ENCODE measurements around the gene FAM241B. TPM values are rescaled to one million over a fixed set of nuclear protein-coding genes. Genes with fewer than 3 reads are reported as not detected.
A peak's percentile ranks its signal among the peaks of the same experiment; 100 is the strongest.

FAM241B gene
- polyA plus RNA-seq, 1 of the 3 experiments (the other 2 are of a cell fraction), result 16.0 TPM

GRCh38 chr10:69639291-69640195 is 9.5 kb downstream of the FAM241B start:
- peak; percentile 81 for DNase-seq

GRCh38 chr10:69640196-69640980 is 10.3 kb downstream of the FAM241B start:
- Histone ChIP-seq H3K4me1 (ENCODE audit: control insufficient read depth in 1 of 2, insufficient read depth in 2 of 2, low read depth in 1 of 2, low read length in 1 of 2) (peaks cover 0 to 5% of the 10 kb centered on the region in 2 experiments; a peak in 1 of 4 replicates), H3K27ac (ENCODE audit: low read depth in 2 of 2, low read length in 1 of 2) (no peak overlapping the region), H4K20me1 (ENCODE audit: insufficient read depth) (no peaks in the 10 kb centered on the region), H3K4me2 (no peak overlapping the region), H3K36me3 (replicated peaks in 1 of 2; ENCODE audit: control insufficient read depth in 1 of 2, insufficient read depth in 2 of 2, low read length in 1 of 2) (no peaks in the 10 kb centered on the region), H3K27me3 (ENCODE audit: insufficient read depth) (no peaks in the 10 kb centered on the region), H3K79me2 (ENCODE audit: insufficient read depth) (no peaks in the 10 kb centered on the region), H3K9ac (no peak overlapping the region), H2AFZ (ENCODE audit: low read depth) (no peak overlapping the region), H3K9me3 (no peaks in the 10 kb centered on the region), H3F3A (replicated peaks; ENCODE audit: insufficient read depth) (peaks cover 8% of the 10 kb centered on the region), H3K9me2 (no peaks in the 10 kb centered on the region), H3K4me3 (ENCODE audit: low read depth in 2 of 2, low read length in 1 of 2) (no peak overlapping the region)
- DNase-seq, result no peak
- ChIA-PET CTCF (interaction anchor here (0.8 to 22.1 kb wide), 10 partner anchors 17 to 274 kb away, joined by 3 to 571 read pairs (median 6); no protein-coding TSS in a partner anchor), POLR2A (no interaction called here)
- 40% methylated on average over 9 of the region's 9 CpGs for WGBS (ENCODE audit: low lambda C conversion rate)
- TF ChIP-seq USF1 (IDR thresholded peaks at IDR 0.05; ENCODE audit: borderline replicate concordance, low read depth) (no peak), ELF1 (IDR thresholded peaks at IDR 0.05) (no peak), REST (IDR thresholded peaks at IDR 0.05; ENCODE audit: low read depth, low read length) (no peak), FOSL2 (IDR thresholded peaks at IDR 0.05; ENCODE audit: borderline replicate concordance, low read depth) (no peak), RFX5 (IDR thresholded peaks at IDR 0.05; ENCODE audit: low read length) (no peak), TCF12 (IDR thresholded peaks at IDR 0.05) (no peak), NRF1 (IDR thresholded peaks at IDR 0.05; ENCODE audit: low read depth, low read length) (no peak), GATA2 (CRISPR knock-in tag; IDR thresholded peaks at IDR 0.05) (no peak), MAX (IDR thresholded peaks at IDR 0.05; ENCODE audit: low read depth) (no peak), JUND (IDR thresholded peaks at IDR 0.05) (no peak), POLR2AphosphoS5 (IDR thresholded peaks at IDR 0.05; ENCODE audit: low read depth, low read length) (no peak), NFIC (IDR thresholded peaks at IDR 0.05; ENCODE audit: borderline replicate concordance) (no peak)

More at GRCh38 chr10:69639291-69640195, 9.5 kb downstream of the FAM241B start:
- 35% methylated on average over 10 of the region's 11 CpGs for WGBS (ENCODE audit: low lambda C conversion rate)
- peak overlapping the region; percentile 64; the same call in 1 of the 2 replicates for H3K4me2 ChIP-seq
- no peaks in the 10 kb centered on the region for H3K36me3 ChIP-seq (replicated peaks in 1 of 2; ENCODE audit: control insufficient read depth in 1 of 2, insufficient read depth in 2 of 2, low read length in 1 of 2)
- H3K4me1 ChIP-seq (ENCODE audit: control insufficient read depth in 1 of 2, insufficient read depth in 2 of 2, low read depth in 1 of 2, low read length in 1 of 2), result no peaks in the 10 kb centered on the region; a peak in 1 of 4 replicates
- ChIA-PET CTCF (interaction anchor here (0.6 to 22.1 kb wide), 32 partner anchors 8 to 288 kb away, joined by 3 to 571 read pairs (median 4); partner anchors contain the start of gene COL13A1), POLR2A (no interaction called here)
- H3F3A ChIP-seq (replicated peaks; ENCODE audit: insufficient read depth), result peaks cover 8% of the 10 kb centered on the region
- no peaks in the 10 kb centered on the region for H3K9me2 ChIP-seq
- peak overlapping the region in 1 of 2 experiments; percentile 48; a peak in 1 of 4 replicates for H3K4me3 ChIP-seq (ENCODE audit: low read depth in 2 of 2, low read length in 1 of 2)
- H4K20me1 ChIP-seq (ENCODE audit: insufficient read depth), result no peaks in the 10 kb centered on the region
- no peaks in the 10 kb centered on the region for H3K79me2 ChIP-seq (ENCODE audit: insufficient read depth)
- no peaks in the 10 kb centered on the region for H3K27me3 ChIP-seq (ENCODE audit: insufficient read depth)
- no peaks in the 10 kb centered on the region for H3K9me3 ChIP-seq
- no peak overlapping the region for H2AFZ ChIP-seq (ENCODE audit: low read depth)
- no peak overlapping the region for H3K9ac ChIP-seq
- no peak overlapping the region for H3K27ac ChIP-seq (ENCODE audit: low read depth in 2 of 2, low read length in 1 of 2)
- TF ChIP-seq RAD21 (IDR thresholded peaks at IDR 0.05; ENCODE audit: low read length), result peak; percentile 90
- TF ChIP-seq RXRA (IDR thresholded peaks at IDR 0.05; ENCODE audit: borderline replicate concordance, low read depth), result no peak
- TF ChIP-seq RCOR1 (IDR thresholded peaks at IDR 0.05; ENCODE audit: low read length), result 0 out of 2 replicates have a peak, but pooled peaks have one; percentile 8
- TF ChIP-seq CTCF (IDR thresholded peaks at IDR 0.05), result peak; percentile 93
- TF ChIP-seq YY1 (IDR thresholded peaks at IDR 0.05; ENCODE audit: low read depth), result no peak
- TF ChIP-seq SMC3 (IDR thresholded peaks at IDR 0.05; ENCODE audit: low read depth, low read length), result peak; percentile 92
- TF ChIP-seq FOXM1 (IDR thresholded peaks at IDR 0.05; ENCODE audit: low read depth), result no peak
- no peak for TF ChIP-seq MXI1 (IDR thresholded peaks at IDR 0.05; ENCODE audit: low read depth, low read length)

All from SK-N-SH (cell line).